GM21786 (cell line): ENCODE measurements around the gene TRPM6.
"Not testable (repeated sequence)": the region's sequence is repeated elsewhere in the genome, so short reads cannot be mapped to it uniquely, and the experiment has no call there.

Experiments
- ATAC-seq: cut with Tn5 transposase; IDR thresholded peaks from one replicate; pipeline ENCODE4 v1.9.1; 2021; ENCODE audit not compliant: unreplicated experiment

TRPM6 gene, protein sequence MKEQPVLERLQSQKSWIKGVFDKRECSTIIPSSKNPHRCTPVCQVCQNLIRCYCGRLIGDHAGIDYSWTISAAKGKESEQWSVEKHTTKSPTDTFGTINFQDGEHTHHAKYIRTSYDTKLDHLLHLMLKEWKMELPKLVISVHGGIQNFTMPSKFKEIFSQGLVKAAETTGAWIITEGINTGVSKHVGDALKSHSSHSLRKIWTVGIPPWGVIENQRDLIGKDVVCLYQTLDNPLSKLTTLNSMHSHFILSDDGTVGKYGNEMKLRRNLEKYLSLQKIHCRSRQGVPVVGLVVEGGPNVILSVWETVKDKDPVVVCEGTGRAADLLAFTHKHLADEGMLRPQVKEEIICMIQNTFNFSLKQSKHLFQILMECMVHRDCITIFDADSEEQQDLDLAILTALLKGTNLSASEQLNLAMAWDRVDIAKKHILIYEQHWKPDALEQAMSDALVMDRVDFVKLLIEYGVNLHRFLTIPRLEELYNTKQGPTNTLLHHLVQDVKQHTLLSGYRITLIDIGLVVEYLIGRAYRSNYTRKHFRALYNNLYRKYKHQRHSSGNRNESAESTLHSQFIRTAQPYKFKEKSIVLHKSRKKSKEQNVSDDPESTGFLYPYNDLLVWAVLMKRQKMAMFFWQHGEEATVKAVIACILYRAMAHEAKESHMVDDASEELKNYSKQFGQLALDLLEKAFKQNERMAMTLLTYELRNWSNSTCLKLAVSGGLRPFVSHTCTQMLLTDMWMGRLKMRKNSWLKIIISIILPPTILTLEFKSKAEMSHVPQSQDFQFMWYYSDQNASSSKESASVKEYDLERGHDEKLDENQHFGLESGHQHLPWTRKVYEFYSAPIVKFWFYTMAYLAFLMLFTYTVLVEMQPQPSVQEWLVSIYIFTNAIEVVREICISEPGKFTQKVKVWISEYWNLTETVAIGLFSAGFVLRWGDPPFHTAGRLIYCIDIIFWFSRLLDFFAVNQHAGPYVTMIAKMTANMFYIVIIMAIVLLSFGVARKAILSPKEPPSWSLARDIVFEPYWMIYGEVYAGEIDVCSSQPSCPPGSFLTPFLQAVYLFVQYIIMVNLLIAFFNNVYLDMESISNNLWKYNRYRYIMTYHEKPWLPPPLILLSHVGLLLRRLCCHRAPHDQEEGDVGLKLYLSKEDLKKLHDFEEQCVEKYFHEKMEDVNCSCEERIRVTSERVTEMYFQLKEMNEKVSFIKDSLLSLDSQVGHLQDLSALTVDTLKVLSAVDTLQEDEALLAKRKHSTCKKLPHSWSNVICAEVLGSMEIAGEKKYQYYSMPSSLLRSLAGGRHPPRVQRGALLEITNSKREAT (N-terminal part only)

DNA sequence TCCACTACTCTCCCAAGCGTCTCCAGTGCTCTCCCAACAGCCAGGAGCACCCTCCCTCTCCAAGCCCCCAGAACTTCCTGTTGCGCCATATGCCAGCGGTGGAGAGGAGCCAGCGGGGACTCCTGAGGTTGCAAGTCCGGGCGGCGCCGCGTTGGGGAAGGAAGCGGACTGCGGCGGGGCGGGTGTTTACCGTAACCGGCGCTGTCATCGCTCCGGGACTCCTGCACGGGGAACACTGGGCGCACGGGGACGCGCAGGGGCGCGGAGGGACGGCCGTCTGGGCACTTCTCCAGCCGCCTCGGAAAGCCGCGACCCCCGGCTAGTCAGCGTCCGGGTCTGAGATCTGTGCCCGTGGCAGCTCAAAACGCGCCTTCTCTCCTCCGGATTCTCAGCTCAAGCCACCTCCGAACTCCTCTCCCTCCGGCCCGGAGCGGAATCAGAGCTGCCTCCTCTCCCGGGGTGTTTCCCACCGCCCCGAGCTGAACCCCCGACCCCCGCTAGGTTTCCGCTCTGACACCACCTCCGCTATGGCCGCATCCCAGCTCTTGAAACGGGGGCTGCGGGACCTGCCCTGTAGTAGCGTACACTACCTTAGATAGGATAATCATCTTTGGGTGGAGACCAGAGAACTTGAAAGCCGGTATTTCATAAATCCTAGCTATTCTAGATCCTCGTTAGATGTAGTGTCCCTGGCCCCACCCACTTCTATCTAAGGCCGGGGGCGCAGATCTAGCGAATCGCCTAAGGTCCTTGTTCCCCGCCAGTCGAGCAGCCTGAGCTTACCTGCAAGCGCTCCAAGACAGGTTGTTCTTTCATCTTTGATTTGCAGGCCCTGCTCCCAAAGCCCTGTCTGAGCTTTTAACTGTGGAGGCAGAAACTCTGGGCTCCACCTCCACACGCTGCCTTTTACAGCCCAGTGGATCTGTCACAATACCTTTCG, at the start of gene TRPM6:
TRPM6 (minus strand) TSS at position 881 of the 940 bp plus-strand sequence; CDS start at position 816, 65 bp downstream.
- ATAC-seq: no peak

DNA sequence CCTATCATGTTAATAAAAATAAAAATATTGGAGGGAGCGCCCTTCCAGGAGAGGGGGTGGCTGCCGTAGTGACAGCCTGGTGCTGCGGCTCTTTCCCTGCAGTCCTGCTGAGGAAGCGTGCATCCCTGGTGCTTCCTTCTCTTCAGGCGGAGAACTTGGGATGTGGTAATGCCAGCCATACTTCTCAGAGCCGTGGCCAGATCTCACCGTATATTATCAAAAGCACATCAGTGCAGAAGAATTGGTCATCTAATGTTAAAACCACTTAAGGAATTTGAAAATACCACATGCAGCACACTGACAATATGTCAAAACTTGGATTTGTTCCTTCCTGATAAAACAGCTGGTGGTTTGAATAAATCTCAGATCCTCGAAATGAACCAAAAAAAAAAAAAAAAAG, 47.3 kb upstream of the TRPM6 start:
- ATAC-seq: no peak

DNA sequence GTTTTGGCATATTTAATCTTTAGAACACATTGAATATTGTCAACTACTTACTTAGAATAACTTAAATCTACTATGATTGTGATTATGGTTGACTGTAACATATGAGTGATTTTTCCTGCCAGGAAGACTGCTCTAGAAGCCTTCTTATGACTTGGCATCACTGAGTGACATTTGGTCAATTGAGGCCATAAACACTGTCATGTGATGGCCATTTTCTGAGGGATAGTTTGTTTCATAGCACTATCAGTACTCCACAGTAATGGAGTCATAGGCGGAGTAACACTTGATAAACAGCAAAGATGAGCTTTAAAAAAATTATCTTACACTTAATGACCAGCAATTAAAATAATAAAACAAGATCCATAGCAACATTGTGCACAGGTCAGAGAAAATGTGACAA, 34.0 kb upstream of the TRPM6 start:
- ATAC-seq: no peak

DNA sequence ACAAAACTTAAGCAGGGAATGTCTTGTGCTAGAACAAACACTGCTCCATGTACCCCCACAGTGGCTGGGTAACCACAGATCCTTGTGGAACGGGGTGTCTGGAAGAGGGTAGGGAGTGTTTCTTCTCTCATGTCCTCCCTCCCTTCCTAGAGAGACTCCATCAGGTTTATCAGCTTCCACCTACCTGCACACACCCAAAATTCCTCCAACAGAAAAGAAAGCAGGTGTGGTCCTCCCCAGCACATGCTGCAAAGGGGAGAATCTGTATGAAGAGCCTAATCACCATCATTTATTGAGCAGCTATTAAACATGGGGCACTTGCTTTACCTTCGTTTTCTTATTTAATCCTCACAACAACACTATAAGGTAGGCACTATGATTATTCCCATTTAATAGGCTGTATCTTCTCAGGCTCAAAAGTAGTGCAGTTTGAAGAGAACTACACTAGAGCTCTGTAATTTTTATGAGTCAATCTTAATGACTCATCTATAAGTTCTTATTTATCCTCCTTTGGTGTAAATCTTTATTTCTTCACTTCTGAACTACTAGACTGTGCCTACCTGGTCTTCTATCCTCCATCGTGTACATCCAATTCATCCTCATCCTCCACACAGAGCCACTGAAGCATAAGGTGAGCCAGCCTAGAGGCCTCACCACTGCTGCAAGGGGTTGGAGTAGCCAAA, 33.4 kb upstream of the TRPM6 start:
- no peak for ATAC-seq

DNA sequence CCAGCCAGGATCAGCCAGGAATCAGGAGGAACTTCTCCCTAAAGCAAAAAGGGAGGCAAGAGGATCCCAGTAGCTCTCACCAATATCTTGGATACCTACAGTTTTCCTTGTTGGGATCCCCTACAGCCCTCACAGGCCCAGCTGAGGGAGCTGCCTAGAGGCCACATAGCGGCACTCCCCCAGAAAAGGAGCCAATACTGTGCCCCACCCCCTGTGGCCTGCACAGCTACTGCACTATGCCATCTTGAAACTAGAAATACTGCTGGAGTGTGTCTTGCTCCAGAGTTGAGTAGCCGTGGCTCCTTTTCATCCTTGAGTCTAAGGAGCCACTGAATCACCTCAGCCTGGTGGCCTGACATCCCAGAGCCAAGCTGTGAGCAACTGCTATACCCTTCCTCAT, 22.3 kb upstream of the TRPM6 start:
- ATAC-seq: no peak

DNA sequence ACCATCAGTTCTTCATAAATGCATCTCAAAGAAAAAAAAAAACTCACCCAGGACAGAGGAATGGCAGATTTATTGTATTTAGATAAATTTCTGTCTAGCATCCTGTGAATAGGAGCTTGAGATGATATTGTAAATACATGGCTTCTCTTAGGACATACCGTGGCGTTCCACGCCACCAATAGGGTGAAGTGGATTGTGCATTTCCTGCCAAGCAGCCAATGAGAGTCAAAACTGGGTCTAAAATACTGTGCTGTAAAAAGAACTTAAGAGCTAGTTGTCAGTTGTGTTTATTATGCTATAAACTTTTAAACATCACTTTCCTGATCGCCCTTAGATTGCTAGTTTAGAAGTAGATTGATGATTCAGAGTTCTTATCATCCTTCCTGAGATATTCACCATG, 20.9 kb upstream of the TRPM6 start:
- no peak for ATAC-seq

DNA sequence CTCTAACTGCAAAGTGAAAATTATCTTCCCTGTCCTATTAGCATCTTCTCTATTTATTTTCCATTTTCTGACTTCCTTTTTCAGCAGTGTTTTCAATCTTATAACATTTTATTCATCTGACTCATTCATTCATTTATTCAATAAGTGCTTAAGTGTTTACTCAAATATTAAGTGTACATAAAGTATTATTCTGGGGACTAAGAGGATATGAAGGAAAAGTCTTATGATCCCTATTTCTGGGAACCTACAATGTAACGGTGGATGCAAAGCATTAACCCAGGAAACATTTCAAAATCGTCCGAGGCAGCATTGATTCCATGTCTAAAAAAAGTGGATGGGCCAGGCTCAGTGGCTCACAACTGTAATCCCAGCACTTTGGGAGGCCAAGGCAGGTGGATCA, 19.4 kb upstream of the TRPM6 start:
- ATAC-seq: no peak

DNA sequence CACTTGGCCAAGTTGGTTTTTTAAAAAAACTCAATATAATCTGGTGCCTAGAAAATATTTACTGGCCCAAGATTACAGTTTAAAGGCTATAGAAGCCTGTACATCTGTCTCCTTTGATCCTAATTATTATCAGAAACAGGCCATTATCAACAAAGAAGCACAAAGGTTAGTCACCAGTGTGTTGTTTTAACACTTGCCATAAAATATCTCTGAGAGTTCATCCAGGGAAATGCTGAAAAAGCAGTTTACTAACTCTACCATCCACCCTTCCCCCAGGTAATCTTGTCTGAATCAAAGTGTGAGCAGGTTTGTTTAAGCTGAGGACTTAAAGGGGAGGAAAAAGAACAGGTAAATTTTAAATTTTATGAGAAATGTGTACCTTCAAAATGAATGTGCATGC, 13.3 kb upstream of the TRPM6 start:
- ATAC-seq: no peak

DNA sequence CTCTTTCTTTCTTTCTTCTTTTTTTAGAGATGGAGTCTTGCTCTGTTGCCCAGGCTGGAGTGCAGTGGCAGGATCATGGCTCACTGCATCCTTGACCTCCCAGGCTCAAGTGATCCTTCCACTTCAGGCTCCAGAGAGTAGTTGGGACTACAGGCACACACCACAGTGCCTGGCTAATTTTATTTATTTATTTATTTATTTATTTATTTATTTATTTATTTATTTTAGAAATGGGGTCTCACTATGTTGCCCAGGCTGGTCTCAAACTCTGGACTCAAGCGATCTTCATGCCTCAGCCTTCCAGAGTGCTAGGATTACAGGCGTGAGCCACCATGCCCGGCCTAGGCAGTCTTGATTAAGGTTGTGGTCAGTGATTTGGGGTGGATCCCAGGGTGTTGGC, 728 bp upstream of the TRPM6 start:
- not testable (repeated sequence) for ATAC-seq

DNA sequence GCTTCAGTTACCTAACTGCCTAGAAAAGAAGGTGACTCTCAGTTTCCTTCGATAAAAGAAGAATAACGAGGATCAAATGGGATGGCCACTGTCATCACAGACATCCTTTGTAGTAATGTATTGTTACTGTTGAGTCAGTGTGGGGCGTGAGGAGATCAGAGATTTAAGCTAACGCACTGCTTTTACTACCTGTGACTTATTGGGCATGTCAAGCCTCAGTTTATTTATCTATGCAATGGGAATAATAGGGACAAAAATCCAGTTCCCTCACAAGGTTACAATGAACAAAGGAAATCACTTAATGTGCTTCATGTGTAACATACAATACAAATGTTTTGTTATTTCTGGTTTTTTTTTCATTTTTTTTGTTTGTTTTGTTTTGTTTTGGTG, 255 bp upstream of the TRPM6 start:
- ATAC-seq: no peak

DNA sequence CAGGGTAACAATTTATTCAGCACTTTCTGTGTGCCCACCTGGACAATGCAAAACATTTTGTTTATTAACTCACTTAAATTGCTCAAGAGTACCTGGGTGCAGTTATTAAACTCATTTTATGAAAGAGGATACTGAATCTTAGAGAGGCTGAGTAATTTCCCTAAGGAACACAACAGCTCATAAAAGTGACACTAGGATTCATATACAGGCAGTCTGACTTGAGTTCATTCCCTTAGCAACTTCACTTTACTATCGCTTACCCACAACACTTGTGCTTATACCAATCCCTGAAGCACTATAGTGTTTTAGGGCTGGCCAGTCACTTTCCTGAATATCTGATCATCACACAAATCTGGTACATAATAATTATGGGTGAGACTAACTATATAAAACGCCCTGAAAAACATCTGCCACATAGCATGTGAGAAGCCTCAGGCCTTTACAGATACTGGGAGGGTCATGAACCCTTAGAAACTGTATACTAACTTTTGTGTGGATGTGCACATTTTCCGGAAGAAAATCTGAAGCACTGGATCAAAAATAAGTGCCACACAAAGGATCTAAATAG, 11.3 kb downstream of the TRPM6 start:
- ATAC-seq: no peak

DNA sequence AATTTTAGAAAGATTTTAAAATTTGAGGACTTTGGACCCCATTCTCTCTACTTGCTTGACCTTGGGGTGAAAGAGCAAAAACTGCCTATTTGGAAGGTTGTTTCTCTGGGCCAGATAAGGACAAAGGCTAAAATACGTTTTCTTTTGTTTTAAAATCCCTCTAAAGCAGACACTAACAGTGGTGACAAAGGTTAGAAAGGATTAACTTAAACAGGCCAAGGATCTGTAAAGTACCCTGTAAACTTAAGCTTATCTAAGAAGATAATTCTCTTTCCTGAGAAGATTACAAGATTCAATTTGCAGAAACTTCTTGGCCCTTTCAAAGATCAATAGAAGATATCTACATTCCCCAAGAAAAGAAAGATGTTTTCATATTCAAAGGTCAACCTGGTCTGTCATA, 12.1 kb downstream of the TRPM6 start:
- no peak for ATAC-seq

DNA sequence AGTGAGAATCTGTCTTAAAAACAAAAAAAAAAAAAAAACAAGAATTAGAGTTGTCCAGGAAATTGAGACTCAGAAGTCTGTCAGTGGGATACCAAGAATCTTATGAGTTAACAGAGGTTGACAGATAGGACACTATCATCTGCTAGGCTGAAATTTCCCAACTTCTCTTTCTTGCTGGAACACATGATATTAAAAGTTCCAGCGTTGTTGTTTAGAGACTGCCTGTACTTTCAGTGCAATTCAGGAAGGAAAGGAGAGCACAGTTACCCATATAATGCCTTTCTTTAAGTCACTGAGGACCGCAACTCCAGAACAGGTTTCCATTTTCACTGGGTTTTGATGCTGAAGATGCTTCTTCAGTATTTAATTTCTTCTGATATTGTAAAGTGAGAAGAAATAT, 13.5 kb downstream of the TRPM6 start:
- no peak for ATAC-seq

DNA sequence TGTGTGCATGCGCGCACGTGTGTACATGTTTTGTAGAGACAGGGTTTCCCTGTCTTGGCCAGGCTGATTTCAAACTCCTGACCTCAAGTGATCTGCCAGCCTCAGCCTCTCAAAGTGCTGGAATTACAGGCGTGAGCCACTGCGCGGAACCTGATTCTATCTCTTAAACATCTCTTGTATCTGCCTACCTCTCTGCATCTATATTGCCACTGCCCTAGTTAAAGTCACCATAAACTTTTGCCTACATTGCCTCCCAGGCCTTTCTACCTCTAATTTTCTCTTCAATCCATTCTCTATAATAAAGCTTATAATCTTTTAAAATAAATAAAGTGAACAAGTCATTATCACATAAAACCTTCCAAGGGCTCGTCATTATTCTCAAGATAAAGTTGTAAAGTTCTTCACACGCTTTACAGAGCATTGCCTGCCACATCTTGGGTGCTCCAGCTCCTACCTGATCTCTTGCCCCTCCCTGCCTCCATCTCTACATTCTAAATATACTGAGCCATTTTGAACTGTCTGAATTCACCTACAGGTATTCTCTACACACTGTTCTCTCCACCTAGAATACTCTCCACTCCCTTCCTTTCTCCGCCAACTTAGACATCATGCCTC, 15.0 kb downstream of the TRPM6 start:
- no peak for ATAC-seq

DNA sequence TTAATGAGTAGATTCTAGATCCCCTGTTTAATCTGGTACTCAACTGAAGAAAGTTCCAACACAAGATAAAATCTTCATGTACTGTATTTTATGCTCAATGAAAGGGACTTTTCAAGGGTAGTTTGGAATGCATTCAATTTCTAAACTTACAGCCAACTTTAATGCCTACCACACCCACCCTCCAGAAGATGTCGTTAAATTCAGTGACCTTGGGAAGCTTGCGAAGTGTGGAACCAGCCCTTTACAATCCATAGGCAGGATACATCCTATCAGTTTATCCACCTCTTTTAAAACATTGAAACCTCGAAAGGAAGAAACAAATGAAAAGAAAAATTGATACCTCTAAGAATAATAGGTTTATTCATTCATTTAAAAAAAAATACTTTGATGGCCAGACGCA, 20.2 kb downstream of the TRPM6 start:
- ATAC-seq: no peak

DNA sequence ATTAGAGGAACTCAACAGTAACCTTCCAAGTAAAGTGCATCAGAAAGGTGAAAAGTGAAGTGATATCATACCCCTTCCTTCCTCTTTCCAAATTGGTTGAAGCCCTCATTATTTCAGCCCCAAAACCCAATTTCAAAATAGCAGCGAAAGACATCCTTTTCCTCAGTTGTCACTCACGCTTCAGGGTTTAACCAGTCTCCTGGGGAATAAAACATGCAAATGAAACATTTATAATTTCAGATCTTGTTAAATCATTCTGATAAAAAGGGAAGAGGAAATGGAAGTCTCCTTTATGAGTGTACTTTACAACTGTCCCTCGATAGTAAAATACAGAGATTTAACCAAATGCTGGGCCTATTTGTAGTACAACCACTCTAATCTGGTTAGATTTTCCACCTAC, 22.5 kb downstream of the TRPM6 start:
- ATAC-seq: no peak

DNA sequence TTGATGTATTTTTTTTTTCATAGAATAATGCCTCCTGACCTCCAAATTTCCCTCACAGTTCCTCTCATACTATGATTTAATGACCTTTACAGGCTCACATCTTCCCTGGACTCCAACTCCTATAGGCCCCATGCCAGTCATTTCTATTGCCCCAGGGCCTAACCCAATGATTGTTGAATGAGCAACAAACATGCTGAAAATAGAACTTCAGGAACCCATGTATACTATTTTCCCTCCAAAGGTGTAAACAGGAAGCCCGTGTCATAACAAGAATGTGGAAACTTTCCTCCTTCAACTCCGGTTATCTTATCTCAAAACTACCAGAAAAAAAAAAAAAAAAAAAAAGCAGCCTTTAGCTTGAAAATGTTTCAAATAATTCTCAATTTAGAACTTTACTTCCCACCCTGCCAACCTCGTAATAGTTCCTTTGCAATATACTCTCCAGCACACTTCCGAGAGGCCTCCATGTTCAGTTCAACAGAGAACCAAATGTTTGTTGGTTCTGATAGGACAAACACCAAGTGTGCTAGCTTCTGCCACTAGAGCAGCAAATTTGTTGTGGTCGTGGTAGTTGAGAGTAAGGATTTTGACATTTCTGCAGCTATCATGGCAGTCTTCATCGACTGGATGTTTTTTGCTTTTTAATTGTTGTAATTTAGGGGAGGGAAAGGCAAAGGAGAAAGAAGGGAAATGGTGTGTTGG, 25.8 kb downstream of the TRPM6 start:
- ATAC-seq: no peak

DNA sequence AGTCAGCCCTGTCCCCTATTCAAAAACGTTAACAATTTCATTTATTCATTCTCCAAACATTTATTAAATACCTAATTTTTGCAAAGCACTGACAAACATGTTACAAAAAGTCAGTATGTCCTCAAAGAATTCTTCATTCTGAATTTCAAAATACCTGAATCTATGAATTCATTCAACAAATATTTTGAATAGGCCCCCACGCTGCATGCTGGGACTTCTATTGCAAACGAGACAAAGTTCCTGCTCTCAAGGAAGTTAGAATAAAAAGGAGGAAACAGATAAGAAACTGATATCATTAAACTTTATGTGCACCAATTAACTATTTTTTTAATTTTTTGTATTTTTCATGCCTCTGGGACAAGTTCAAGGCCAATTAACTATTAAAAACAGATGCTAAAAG, 26.6 kb downstream of the TRPM6 start:
- ATAC-seq: no peak
